GM10248 (cell line): Measurements from ENCODE around the gene ALDH1A3.

ENCODE experiments used
- CTCF ChIA-PET: fragments of 300-600 bp; sonication (Branson Sonifier 250); formaldehyde crosslinking; extraction: SDS; loops from one replicate; lab custom pipeline; 2021; ENCODE audit warnings: antibody characterized with exemption; lab: Yijun Ruan, JAX
- POLR2A ChIA-PET: fragments of 350-650 bp; sonication (Branson Sonifier 250); formaldehyde crosslinking; extraction: SDS; loops from one replicate; lab custom pipeline; 2020; ENCODE audit warnings: antibody characterized with exemption; lab: Yijun Ruan, JAX
- DNase-seq: peaks from one replicate; pipeline ENCODE4 v3.0.0; 2012; ENCODE audit errors: extremely low spot score
- CTCF ChIP-seq: IDR thresholded peaks from 2 replicates; pipeline ENCODE4 v1.5.1; 2012; ENCODE audit warnings: mild to moderate bottlenecking, low read depth; ENCODE audit errors: extremely low read depth, missing control alignments, control extremely low read depth

ALDH1A3 gene

GRCh38 chr15:100930306-100930848 lies 50.7 kb downstream of the ALDH1A3 start:
- DNase-seq, result no peak
- CTCF ChIA-PET, result interaction anchor here (1.3 to 5.5 kb wide), 4 partner anchors 10 to 77 kb away, joined by 5 to 55 read pairs (median 33); partner anchors contain the start of gene LRRK1
- no peak for TF ChIP-seq CTCF
- POLR2A ChIA-PET, result no interaction called here

GRCh38 chr15:100931143-100931890 lies 51.7 kb downstream of the ALDH1A3 start:
- POLR2A ChIA-PET, result interaction anchor here (0.8 kb wide), 1 partner anchor 11 kb away, joined by 3 read pairs; no protein-coding TSS in a partner anchor

GRCh38 chr15:100932676-100933348 lies 53.2 kb downstream of the ALDH1A3 start:
- TF ChIP-seq CTCF, result no peak
- DNase-seq, result no peak
- ChIA-PET CTCF (interaction anchor here (1.9 to 2.1 kb wide), 2 partner anchors 14 to 75 kb away, joined by 7 to 9 read pairs; partner anchors contain the start of gene LRRK1), POLR2A (no interaction called here)

More at GRCh38 chr15:100931143-100931890, 51.7 kb downstream of the ALDH1A3 start:
- DNase-seq, result peak; percentile 73
- TF ChIP-seq CTCF, result no peak
- CTCF ChIA-PET, result interaction anchor here (2.3 to 5.5 kb wide), 3 partner anchors 12 to 76 kb away, joined by 14 to 55 read pairs (median 52); partner anchors contain the start of gene LRRK1

GRCh38 chr15:100934166-100934565 lies 54.5 kb downstream of the ALDH1A3 start:
- ChIA-PET POLR2A (interaction anchor here (0.7 kb wide), 1 partner anchor 41 kb away, joined by 4 read pairs; no protein-coding TSS in a partner anchor), CTCF (interaction anchor here (1.0 to 2.1 kb wide), 3 partner anchors 16 to 74 kb away, joined by 5 to 9 read pairs (median 7); partner anchors contain the start of gene LRRK1)
- no peak for DNase-seq
- no peak for TF ChIP-seq CTCF

- ChIA-PET POLR2A (interaction anchor here (0.7 kb wide), 1 partner anchor 41 kb away, joined by 4 read pairs; no protein-coding TSS in a partner anchor), CTCF (interaction anchor here (0.9 to 2.1 kb wide), 7 partner anchors 8 to 76 kb away, joined by 4 to 9 read pairs (median 5); partner anchors contain the start of gene LRRK1)
- DNase-seq, result no peak
- TF ChIP-seq CTCF, result no peak
Measured at GRCh38 chr15:100934726-100935125, 55.1 kb downstream of the ALDH1A3 start.

GRCh38 chr15:100937171-100937570 lies 57.5 kb downstream of the ALDH1A3 start:
- POLR2A ChIA-PET, result no interaction called here
- CTCF ChIA-PET, result interaction anchor here (1.1 to 7.1 kb wide), 5 partner anchors 10 to 72 kb away, joined by 3 to 39 read pairs (median 4); partner anchors contain the start of gene LRRK1
- no peak for DNase-seq
- TF ChIP-seq CTCF, result no peak
